ENCODE measurements around the gene ACIN1.

The ACIN1 gene

GRCh38 chr14:23106747-23107045 lies 11.8 kb upstream of the ACIN1 start:
- DNase-seq (no peak), ATAC-seq (no peak)

GRCh38 chr14:23105348-23105824 lies 10.4 kb upstream of the ACIN1 start:
- ATAC-seq (no peak), DNase-seq (no peak)

GRCh38 chr14:23104591-23105347 lies 9.8 kb upstream of the ACIN1 start, which contains the start of gene CIROP:
Gene CIROP (minus strand): TSS chr14:23104989. CDS start chr14:23104920, 69 bp downstream.
- ATAC-seq, result no peak
- DNase-seq, result no peak

- DNase-seq (no peak), ATAC-seq (no peak)
Measured at GRCh38 chr14:23104070-23104590, 9.2 kb upstream of the ACIN1 start.

GRCh38 chr14:23103581-23103980 lies 8.6 kb upstream of the ACIN1 start:
- ATAC-seq, result no peak
- no peak for DNase-seq

GRCh38 chr14:23102801-23103200 lies 7.9 kb upstream of the ACIN1 start:
- no peak for ATAC-seq

GRCh38 chr14:23101986-23102625 lies 7.2 kb upstream of the ACIN1 start:
- no peak for DNase-seq
- ATAC-seq, result no peak

More at GRCh38 chr14:23102801-23103200, 7.9 kb upstream of the ACIN1 start:
- DNase-seq, result no peak

- ATAC-seq, result peak; percentile 33
- no peak for DNase-seq
Measured at GRCh38 chr14:23101213-23101970, 6.5 kb upstream of the ACIN1 start.

GRCh38 chr14:23099212-23099861 lies 4.4 kb upstream of the ACIN1 start:
- no peak for DNase-seq
- ATAC-seq, result no peak

GRCh38 chr14:23097786-23098185 lies 2.9 kb upstream of the ACIN1 start:
- DNase-seq, result no peak
- no peak for ATAC-seq

- ATAC-seq (peak; percentile 96), DNase-seq (peak; percentile 99)
Measured at GRCh38 chr14:23095196-23096108, 516 bp upstream of the ACIN1 start, which contains the start of gene C14orf119. Gene C14orf119 (plus strand): TSS chr14:23095505. CDS start chr14:23097659, 2,154 bp downstream.

- DNase-seq (no peak), ATAC-seq (no peak)
Measured at GRCh38 chr14:23093991-23094665, 808 bp downstream of the ACIN1 start.

- DNase-seq, result no peak
- ATAC-seq, result no peak
Measured at GRCh38 chr14:23093526-23093925, 1.4 kb downstream of the ACIN1 start.

- no peak for ATAC-seq
Measured at GRCh38 chr14:23093104-23093503, 1.8 kb downstream of the ACIN1 start.

GRCh38 chr14:23091294-23092225 lies 3.4 kb downstream of the ACIN1 start:
- DNase-seq (no peak), ATAC-seq (no peak)

More at GRCh38 chr14:23093104-23093503, 1.8 kb downstream of the ACIN1 start:
- no peak for DNase-seq

GRCh38 chr14:23090254-23090636 lies 4.7 kb downstream of the ACIN1 start:
- no peak for ATAC-seq

GRCh38 chr14:23089498-23090253 lies 5.3 kb downstream of the ACIN1 start:
- no peak for DNase-seq

More at GRCh38 chr14:23090254-23090636, 4.7 kb downstream of the ACIN1 start:
- no peak for DNase-seq

GRCh38 chr14:23086565-23086964 lies 8.4 kb downstream of the ACIN1 start:
- ATAC-seq (no peak), DNase-seq (no peak)

More at GRCh38 chr14:23089498-23090253, 5.3 kb downstream of the ACIN1 start:
- no peak for ATAC-seq
